NCI-H146 treated with DMSO at 0.1 percent for 48 hours (cell line): ENCODE data around the gene OR4N2.
"Not testable (repeated sequence)": the region's sequence is repeated elsewhere in the genome, so short reads cannot be mapped to it uniquely, and the experiment has no call there.

ENCODE experiments used
- DNase-seq: peaks from one replicate; lab custom pipeline; 2025; ENCODE audit not compliant: unreplicated experiment; lab: John Stamatoyannopoulos, UW

OR4N2 gene

DNA sequence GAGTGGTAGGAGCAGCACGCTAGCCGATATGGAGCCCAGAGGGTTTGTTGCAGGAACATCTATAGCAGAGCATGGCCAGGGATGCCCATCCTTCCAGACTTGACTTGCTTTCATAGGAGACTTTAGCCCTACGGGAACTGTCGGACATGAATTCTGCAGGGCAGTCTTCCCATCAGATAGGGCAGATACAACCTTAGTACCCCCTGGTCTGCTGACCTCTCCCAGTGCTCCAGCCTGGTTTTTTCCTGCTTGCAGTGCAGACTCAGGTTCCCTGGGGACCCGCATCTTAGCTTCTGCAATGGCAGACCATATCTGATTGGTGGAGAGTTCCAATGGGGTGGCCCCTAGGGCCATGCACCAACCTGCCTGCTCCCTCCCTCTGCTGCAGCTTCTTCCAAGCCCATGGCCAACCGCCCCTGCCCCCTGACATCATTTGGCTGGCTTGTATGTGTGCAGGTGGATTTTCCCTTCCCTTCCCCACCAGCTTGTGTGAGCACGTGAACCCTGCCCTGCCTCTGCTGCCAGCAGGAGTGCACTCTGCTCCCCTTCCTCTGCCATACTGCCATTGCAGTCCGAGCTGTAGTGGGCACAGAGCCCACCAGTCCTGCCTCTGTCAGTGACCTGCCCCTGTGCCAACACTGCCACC lies 30.8 kb downstream of the OR4N2 start:
- not testable (repeated sequence) for DNase-seq

DNA sequence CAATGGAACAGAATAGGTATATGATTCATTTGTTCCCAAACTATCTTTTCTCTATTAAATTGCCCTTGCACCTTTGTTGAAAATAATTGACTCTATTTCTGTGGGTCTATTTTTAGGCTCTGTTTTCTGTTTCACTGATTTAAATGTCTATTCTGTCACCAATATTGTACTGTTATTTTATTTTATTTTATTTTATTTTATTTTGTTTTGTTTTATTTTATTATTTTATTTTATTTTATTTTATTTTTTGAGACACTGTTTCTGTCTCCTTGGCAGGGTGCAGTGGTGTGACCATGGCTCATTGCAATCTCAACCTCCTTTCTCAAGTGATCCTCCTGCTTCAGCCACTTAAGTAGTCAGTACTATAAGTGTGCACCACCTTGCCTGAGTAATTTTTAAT lies 34.9 kb downstream of the OR4N2 start:
- DNase-seq = no peak

DNA sequence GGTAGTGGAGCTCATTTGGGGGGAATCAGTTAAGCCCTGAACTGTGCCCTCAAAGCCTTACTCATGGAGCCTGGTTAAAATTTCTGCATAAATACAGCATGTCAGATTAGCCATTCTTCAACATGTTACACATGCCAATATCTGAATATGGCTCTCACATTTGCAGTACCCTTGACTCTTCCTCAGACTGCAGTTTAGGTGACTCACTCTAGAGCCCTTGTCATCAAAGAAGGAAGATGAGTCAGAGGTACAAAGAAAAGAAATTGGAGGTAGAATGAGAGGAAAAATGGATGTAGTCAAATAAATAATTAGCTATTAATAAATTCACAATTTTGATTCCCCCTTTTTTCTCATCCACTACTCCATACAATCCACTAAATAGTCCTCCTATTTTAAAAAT lies 47.8 kb downstream of the OR4N2 start:
- DNase-seq = no peak

DNA sequence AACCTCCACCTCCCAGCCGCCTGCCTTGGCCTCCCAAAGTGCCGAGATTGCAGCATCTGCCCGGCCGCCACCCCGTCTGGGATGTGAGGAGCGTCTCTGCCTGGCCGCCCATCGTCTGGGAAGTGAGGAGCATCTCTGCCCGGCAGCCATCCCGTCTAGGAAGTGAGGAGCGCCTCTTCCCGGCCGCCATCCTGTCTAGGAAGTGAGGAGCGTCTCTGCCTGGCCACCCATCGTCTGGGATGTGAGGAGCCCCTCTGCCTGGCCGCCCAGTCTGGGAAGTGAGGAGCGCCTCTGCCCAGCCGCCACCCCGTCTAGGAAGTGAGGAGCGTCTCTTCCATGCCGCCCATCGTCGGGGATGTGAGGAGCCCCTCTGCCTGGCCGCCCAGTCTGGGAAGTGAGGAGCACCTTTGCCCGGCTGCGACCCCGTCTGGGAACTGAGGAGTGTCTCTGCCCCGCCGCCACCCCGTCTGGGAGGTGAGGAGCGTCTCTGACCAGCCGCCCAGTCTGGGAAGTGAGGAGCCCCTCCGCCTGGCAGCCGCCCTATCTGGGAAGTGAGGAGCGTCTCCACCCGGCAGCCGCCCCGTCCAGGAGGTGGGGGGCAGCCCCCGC lies 62.6 kb downstream of the OR4N2 start:
- DNase-seq = not testable (repeated sequence)

DNA sequence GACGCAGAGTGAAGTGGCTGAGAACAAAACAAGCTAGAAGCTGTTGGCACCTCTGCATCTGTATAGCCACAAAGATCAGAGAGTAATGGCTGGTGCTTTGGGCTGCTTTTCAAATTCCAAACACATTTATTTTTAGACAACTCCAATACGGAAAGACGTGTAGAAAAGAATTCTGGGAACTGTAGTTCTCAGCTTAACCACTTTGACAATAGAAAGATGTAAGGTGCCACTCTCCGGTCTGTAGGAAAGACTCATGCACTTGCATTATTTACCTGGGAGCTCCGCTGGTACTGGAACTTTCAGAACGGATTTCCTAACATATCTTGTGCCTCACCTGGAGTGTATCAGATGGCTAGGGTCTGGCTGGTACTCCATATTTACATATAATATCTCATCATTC lies 69.6 kb downstream of the OR4N2 start:
- DNase-seq = no peak

DNA sequence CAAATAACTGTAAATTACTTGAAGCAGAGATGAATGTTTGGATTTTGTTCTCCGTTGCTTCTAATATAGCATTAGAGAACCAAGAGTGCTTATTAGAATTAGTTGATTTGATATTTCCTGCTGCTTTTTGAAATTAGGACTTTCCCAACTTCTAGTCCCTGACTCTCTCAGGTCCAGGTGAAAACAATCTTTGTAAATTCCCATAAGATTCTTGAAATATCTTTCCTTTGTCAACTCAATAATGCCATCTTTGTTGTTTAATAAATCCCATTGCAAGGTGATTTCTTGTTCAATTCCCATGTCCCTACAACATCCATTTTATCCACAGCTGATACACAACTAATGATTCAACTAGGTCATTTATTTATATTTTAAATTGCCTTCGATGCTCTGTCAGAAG lies 71.3 kb downstream of the OR4N2 start, which contains the start of gene OR4K2:
Gene OR4K2, plus strand, starts transcription at position 301 of the 400 bp plus-strand sequence. CDS start 1,126 bp downstream, outside the sequence.
- DNase-seq = no peak

DNA sequence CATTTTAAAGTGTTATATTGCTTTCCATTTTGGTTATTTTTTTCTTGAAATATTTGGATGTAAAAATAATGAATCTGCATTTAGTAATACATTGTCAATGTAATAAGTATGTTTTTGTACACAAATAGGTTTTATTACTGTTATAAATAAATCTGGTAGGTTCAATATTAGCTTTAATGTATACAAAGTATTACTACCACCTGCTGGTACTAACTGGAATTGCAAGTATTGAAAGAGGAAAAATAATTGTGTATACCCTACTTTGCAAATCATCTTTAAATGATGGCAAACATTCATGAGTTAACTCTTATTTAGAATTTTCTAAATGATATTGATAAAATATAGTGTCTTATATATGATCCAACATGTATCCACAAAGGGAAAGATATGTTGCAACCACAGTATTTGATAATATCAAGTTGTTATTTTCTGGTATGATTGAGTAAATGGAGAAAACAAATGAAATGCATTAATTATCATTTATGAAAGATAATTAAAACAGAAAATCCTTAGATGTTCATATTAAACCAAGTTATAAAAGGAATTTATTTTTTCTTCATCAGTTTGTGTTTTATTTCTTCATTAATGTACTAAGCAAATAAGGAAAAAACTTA lies 74.6 kb downstream of the OR4N2 start:
- no peak for DNase-seq
